ENCODE measurements around the gene EVX2.

The EVX2 gene

DNA sequence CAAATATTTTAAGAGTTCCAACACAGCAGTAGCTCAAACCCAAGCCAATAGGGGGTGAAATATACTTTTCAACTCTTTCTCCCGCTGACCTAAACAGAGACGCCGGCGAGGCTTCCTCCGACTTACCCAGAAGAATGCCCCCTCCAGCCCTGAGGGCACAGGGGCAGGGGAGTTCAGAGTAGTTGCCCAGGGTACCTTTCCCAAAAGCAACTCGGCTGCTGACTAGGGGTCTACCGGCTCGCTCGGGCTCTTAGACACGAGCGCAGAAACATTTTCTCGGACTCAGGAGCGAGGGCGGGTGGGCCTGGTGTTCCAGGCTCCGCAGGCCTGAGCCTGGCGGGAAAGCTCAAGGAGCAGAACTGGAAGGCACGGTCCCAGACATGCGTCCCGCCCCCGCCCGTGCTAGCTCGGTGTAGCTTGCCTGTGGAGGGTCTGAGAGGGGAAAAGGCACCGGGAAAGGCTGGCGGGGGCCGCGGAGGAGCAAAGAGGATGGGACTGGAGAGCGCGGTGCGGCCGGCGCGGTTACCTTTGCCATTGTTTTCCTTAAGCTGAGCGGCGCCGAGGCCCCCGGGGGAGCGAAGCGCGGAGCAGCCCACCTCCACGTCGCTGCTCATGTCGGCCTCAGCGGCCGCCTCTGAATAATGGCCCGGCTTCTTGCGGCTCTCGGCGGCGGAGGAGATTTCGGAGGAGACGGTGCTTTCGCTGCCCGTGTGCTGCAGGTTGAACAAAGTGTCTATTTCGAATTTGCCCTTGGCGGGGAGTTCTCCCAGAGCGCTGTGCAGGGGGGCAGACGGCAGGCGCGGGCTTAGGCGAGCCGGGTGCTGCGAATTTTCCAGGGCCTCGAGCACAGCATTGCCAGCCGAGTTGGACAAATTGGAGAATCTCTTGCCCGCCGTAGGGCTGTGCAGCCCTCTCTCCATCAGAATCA, 674 bp downstream of the EVX2 start:
- H3K4me3 ChIP-seq (ENCODE audit: insufficient read length, low read depth): no peak overlapping the region
- DNase-seq (ENCODE audit: low read depth, low spot score): no peak
- no peaks in the 10 kb centered on the region for H3K4me1 ChIP-seq (ENCODE audit: insufficient read depth, insufficient read length)
- peaks cover 38% of the 10 kb centered on the region for H3K9me3 ChIP-seq (ENCODE audit: insufficient read depth, low read length)
- TF ChIP-seq SUZ12 (IDR thresholded peaks at IDR 0.05; ENCODE audit: extremely low read depth, insufficient read depth, insufficient read length) (peak; percentile 34), ZNF274 (IDR thresholded peaks at IDR 0.05; ENCODE audit: low read depth, low read length) (no peak)
- H3K36me3 ChIP-seq (ENCODE audit: insufficient read depth, insufficient read length, low read length): no peaks in the 10 kb centered on the region
- H3K9ac ChIP-seq (ENCODE audit: insufficient read length, low read depth): peak overlapping the region; percentile 2
- H3K27me3 ChIP-seq (ENCODE audit: insufficient read depth, insufficient read length): peaks cover 78% of the 10 kb centered on the region

GRCh38 chr2:176082525-176082823, 1.3 kb downstream of the EVX2 start:
- Histone ChIP-seq H3K4me1 (ENCODE audit: insufficient read depth, insufficient read length) (no peaks in the 10 kb centered on the region), H3K27me3 (ENCODE audit: insufficient read depth, insufficient read length) (peaks cover 72% of the 10 kb centered on the region), H3K9ac (ENCODE audit: insufficient read length, low read depth) (no peak overlapping the region), H3K36me3 (ENCODE audit: insufficient read depth, insufficient read length, low read length) (no peaks in the 10 kb centered on the region), H3K9me3 (ENCODE audit: insufficient read depth, low read length) (peaks cover 39% of the 10 kb centered on the region), H3K4me3 (ENCODE audit: insufficient read length, low read depth) (no peak overlapping the region)
- TF ChIP-seq YY1 (IDR thresholded peaks at IDR 0.05; ENCODE audit: insufficient read depth, insufficient read length) (no peak), ZNF274 (IDR thresholded peaks at IDR 0.05; ENCODE audit: low read depth, low read length) (no peak), SUZ12 (IDR thresholded peaks at IDR 0.05; ENCODE audit: extremely low read depth, insufficient read depth, insufficient read length) (no peak)
- DNase-seq (ENCODE audit: low read depth, low spot score): no peak

GRCh38 chr2:176081837-176082524, 1.8 kb downstream of the EVX2 start:
- no peaks in the 10 kb centered on the region for H3K36me3 ChIP-seq (ENCODE audit: insufficient read depth, insufficient read length, low read length)
- H3K27me3 ChIP-seq (ENCODE audit: insufficient read depth, insufficient read length): peaks cover 67% of the 10 kb centered on the region
- no peak for DNase-seq (ENCODE audit: low read depth, low spot score)
- no peaks in the 10 kb centered on the region for H3K4me1 ChIP-seq (ENCODE audit: insufficient read depth, insufficient read length)
- peaks cover 39% of the 10 kb centered on the region for H3K9me3 ChIP-seq (ENCODE audit: insufficient read depth, low read length)
- no peak overlapping the region for H3K4me3 ChIP-seq (ENCODE audit: insufficient read length, low read depth)
- TF ChIP-seq SUZ12 (IDR thresholded peaks at IDR 0.05; ENCODE audit: extremely low read depth, insufficient read depth, insufficient read length) (no peak), ZNF274 (IDR thresholded peaks at IDR 0.05; ENCODE audit: low read depth, low read length) (no peak), YY1 (IDR thresholded peaks at IDR 0.05; ENCODE audit: insufficient read depth, insufficient read length) (no peak)
- no peak overlapping the region for H3K9ac ChIP-seq (ENCODE audit: insufficient read length, low read depth)

GRCh38 chr2:176081376-176081836, 2.4 kb downstream of the EVX2 start:
- H3K27me3 ChIP-seq (ENCODE audit: insufficient read depth, insufficient read length): peaks cover 61% of the 10 kb centered on the region
- no peak for DNase-seq (ENCODE audit: low read depth, low spot score)

GRCh38 chr2:176080540-176081375, 3.0 kb downstream of the EVX2 start:
- Histone ChIP-seq H3K27me3 (ENCODE audit: insufficient read depth, insufficient read length) (peaks cover 55% of the 10 kb centered on the region), H3K9me3 (ENCODE audit: insufficient read depth, low read length) (peaks cover 39% of the 10 kb centered on the region), H3K36me3 (ENCODE audit: insufficient read depth, insufficient read length, low read length) (no peaks in the 10 kb centered on the region), H3K4me3 (ENCODE audit: insufficient read length, low read depth) (peak overlapping the region; percentile 25), H3K4me1 (ENCODE audit: insufficient read depth, insufficient read length) (no peaks in the 10 kb centered on the region), H3K9ac (ENCODE audit: insufficient read length, low read depth) (no peak overlapping the region)
- DNase-seq (ENCODE audit: low read depth, low spot score): no peak
- no peak for TF ChIP-seq YY1 (IDR thresholded peaks at IDR 0.05; ENCODE audit: insufficient read depth, insufficient read length)
- no peak for TF ChIP-seq ZNF274 (IDR thresholded peaks at IDR 0.05; ENCODE audit: low read depth, low read length)
- TF ChIP-seq SUZ12 (IDR thresholded peaks at IDR 0.05; ENCODE audit: extremely low read depth, insufficient read depth, insufficient read length): no peak

More at GRCh38 chr2:176081376-176081836, 2.4 kb downstream of the EVX2 start:
- H3K9ac ChIP-seq (ENCODE audit: insufficient read length, low read depth): no peak overlapping the region
- H3K4me3 ChIP-seq (ENCODE audit: insufficient read length, low read depth): no peak overlapping the region
- H3K36me3 ChIP-seq (ENCODE audit: insufficient read depth, insufficient read length, low read length): no peaks in the 10 kb centered on the region
- H3K9me3 ChIP-seq (ENCODE audit: insufficient read depth, low read length): peaks cover 39% of the 10 kb centered on the region
- no peaks in the 10 kb centered on the region for H3K4me1 ChIP-seq (ENCODE audit: insufficient read depth, insufficient read length)
- TF ChIP-seq SUZ12 (IDR thresholded peaks at IDR 0.05; ENCODE audit: extremely low read depth, insufficient read depth, insufficient read length): no peak
- TF ChIP-seq ZNF274 (IDR thresholded peaks at IDR 0.05; ENCODE audit: low read depth, low read length): no peak
- TF ChIP-seq YY1 (IDR thresholded peaks at IDR 0.05; ENCODE audit: insufficient read depth, insufficient read length): no peak

DNA sequence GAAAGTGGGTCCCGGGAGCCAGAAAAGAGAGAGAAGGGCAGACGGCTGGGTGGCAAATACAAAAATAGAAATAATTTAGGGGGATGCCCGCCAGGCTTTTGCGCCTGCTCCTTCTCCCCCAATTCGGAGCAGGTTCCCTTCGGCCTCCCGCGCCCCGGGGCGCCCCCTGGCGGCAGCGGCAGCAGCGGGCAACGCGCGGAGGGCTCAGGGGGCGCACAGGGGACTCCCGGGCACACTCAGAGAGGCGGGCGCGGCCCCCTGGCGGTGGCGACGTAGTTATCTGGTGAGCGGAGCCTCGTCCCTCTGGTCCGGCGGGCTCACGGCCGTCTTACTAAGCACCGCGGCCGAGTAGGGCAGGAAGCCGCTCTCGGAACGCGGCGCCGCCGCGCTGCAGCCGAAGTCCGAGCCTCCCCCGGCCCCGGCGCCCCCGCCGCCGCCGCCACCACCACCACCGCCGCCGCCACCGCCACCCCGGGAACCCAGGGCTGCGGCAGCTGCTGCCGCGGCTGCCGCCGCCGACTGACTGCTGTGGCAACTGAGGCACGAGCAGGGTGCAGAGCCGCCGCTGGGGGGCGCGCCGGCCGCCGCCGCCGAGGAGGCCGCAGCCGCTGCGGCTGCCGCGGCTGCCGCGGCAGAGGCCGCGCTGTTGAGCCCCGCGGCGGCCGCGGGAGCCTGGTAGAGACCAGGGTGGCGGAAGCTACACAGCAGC, 3.8 kb downstream of the EVX2 start:
- H3K36me3 ChIP-seq (ENCODE audit: insufficient read depth, insufficient read length, low read length): no peaks in the 10 kb centered on the region
- H3K4me3 ChIP-seq (ENCODE audit: insufficient read length, low read depth): peak overlapping the region; percentile 25
- no peaks in the 10 kb centered on the region for H3K4me1 ChIP-seq (ENCODE audit: insufficient read depth, insufficient read length)
- H3K9ac ChIP-seq (ENCODE audit: insufficient read length, low read depth): no peak overlapping the region
- peaks cover 47% of the 10 kb centered on the region for H3K27me3 ChIP-seq (ENCODE audit: insufficient read depth, insufficient read length)
- TF ChIP-seq SUZ12 (IDR thresholded peaks at IDR 0.05; ENCODE audit: extremely low read depth, insufficient read depth, insufficient read length): no peak
- no peak for TF ChIP-seq YY1 (IDR thresholded peaks at IDR 0.05; ENCODE audit: insufficient read depth, insufficient read length)
- no peak for TF ChIP-seq ZNF274 (IDR thresholded peaks at IDR 0.05; ENCODE audit: low read depth, low read length)
- peaks cover 39% of the 10 kb centered on the region for H3K9me3 ChIP-seq (ENCODE audit: insufficient read depth, low read length)
- DNase-seq (ENCODE audit: low read depth, low spot score): no peak

All from NT2/D1 (cell line).